IPS-11a (cell line): Measurements from ENCODE around the gene NCKAP5L.

Source experiments
- H3K4me3 ChIP-seq: one replicate; pipeline ENCODE4 v1.5.1; 2013; ENCODE audit warnings: low read depth, low read length, control low read depth

The NCKAP5L gene

DNA sequence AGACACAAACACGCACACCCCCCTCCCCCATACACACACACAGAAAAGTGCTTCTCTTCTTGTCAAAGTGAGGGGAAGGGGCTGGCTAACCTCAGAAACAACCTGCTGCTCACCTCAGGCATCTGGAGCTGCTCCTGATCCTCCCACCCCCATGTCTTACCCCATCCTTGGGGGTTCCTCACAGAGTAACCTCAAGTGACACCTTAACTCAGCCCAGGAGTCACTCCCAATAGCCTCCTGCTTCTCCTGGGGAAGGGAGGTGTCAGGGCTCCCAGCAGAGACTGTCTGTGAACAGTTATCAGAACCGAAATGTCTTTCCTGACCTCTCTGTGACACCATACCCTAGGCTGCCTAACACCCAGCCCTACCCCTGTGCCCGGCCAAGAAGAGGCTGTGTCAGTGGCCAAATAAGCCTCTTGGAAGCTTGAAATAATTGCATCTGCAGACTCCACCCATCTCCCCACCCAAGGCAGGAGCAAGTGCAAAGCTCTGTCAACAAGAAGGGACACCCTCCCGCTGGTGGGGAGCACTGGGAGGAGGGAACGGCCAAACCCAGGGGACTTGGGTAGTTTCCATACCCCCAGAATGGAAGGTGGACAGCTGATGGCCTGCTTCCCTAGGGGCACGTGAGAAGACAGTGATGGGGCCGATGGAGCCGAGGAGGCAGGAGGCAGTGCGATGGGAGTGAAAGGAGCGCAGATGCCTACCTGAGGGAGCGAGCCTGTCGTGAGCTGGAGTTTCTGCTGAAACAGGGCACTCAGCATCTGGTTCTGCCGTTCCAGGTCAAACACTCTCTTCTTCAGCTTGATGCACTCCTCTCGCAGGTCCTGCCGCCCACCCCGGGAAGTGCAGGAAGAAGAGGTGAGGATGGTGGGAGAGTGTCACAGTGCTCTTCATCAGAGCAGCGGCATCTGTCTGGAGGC is 26.8 kb downstream of the NCKAP5L start:
- H3K4me3 ChIP-seq: no peak overlapping the region

DNA sequence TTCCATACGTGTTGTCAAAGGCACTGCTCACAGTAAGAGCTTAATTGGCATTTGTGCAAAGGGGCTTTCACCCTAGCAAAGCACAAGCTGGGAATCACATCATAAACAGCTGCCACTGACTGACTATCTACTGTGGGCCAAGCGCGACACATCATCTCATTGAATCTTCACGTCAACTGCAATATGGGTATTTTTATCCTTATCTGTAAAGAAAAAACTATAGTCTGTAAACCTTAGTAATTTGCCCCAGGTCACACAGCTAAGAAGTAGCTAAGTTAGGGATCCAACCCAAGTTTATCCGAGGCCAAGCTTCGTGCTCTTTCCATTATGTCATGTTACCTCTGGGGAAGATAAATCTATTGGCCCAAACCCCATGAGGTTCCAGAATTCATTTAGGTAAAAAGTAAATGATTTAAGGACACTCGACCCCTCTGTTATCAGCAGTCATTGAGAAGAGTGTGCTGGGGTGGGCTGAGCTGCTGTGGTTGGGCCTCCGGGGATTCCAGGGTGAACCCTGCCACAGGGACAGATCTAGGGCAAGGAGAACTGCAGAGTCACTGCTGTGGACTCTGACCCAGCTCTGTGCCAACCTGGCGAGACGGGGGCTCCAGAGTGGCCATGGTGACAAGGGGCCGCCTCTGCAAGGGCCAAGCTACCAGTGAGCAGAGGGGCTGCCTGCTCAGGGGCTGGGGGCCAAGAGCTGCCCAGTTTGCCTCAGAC is 27.6 kb downstream of the NCKAP5L start:
- no peak overlapping the region for H3K4me3 ChIP-seq

DNA sequence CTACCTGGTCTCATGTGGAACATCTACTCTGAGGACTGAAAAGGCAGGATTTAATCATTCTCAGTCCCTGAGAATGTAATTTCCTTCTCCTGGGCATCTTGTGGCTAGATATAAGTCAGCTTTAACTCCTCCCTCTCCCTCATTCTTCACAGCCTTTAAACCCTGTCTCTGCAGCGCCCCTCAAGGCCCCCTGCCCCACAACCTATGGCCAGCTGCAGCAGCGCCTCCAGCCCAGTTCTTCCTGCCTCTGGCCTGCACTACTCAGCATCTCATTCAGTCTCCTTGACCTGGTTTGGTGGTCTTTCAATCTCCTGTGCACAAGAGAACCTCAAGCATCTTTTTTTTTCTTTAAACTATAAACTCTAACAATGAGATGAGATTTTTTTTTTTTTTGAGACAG is 29.3 kb downstream of the NCKAP5L start:
- no peak overlapping the region for H3K4me3 ChIP-seq

GRCh38 chr12:49798248-49798647 is 30.0 kb downstream of the NCKAP5L start:
- H3K4me3 ChIP-seq: no peak overlapping the region

DNA sequence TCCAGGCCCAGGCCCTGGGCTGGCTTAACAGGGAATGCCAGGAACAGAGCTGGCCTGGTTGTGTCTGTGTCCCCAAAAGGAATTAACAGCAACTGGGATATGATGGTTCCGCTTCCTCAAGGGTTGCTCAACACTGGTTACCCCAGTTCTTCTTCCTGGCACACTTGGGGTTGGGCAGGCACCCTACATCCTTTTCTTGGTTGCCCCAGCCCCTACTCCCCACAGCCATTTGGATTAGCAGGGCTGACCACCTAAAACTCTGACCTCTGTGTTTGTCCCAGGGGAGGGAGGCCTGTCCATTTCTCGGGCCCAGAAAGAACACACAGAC is 30.8 kb downstream of the NCKAP5L start:
- no peak overlapping the region for H3K4me3 ChIP-seq

DNA sequence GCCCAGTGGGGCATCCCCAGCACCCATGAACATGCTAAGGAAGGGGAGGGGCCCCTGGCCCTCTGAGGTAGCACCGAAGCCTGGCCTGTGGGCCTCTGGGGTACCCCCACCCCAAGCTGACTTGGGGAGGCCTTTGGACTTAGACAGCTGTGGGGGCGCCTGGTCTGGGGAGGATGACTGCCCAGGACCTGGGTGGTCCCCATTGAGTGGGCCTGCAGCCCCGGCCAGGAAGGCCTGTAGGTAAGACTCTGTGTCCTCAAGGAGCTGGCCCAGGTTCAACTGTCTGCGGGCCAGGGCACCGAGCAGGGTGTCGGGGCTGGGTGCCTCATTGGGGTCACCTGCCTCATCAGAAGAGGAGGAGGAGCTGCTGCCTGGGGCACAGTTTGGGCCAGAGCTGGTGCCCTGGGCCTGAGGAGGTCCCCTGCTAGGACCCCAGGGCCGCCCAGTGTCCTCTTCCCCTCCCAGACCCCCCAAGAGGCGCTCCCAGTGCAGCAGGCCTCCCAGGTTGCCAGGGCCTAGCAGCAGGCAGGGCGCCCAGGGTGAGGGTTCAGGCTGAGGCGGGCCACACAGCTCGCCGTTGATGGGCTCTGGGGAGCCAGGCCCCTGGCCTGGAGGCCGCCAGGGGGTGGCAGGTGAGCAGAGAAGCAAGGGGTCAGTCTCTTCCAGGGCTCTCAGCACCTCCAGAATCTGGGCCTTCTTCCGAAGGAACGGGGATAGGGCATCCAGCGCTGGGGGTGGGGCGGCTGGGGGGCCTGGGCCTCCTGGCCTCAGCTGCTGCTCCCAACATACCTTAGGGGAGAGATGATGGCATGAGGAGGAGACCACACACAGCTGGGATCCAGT is 31.4 kb downstream of the NCKAP5L start:
- H3K4me3 ChIP-seq: no peak overlapping the region

DNA sequence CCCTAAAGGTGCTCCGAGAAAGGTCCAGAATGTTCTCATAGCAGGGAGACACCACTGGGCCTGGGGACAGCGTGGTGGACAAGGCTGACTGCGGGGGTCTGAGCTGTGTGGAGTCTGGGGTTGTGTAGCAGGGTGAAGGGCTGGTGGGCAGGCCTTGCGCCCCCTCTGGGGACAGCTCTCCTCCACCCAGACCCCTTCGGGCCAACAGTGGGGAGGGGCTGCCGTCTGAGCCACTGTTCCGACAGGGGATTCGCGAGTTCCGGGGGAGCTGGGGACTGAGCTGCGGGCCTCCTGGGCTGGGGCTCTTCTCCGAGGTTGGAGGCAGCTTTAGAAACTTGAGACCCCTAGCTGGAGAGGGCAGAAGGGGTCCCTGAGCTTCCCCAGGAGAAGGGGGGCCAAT is 32.1 kb downstream of the NCKAP5L start:
- H3K4me3 ChIP-seq: no peak overlapping the region

DNA sequence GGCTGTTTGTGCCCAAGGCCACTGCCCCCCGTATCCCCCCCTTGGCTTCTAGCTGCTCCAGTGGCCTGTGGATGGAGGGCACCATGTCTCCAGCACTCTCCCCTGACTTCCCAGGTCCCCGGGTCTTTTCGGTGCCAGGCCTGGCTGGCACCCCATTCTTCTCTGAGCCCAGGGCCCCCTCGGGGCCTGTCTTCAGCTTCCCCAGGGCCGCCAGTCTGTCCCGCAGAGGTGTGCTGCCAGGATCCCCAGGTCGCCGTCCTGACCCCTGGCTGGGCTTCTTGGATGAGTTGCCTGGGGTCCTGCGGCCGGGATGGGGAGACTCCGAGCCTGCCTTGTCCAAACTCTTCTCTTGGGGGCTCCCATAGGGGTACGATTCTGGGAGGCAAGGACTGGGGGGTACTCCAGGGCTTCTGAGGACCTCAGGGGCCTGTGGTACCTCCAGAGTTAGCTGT is 32.5 kb downstream of the NCKAP5L start:
- H3K4me3 ChIP-seq: no peak overlapping the region

DNA sequence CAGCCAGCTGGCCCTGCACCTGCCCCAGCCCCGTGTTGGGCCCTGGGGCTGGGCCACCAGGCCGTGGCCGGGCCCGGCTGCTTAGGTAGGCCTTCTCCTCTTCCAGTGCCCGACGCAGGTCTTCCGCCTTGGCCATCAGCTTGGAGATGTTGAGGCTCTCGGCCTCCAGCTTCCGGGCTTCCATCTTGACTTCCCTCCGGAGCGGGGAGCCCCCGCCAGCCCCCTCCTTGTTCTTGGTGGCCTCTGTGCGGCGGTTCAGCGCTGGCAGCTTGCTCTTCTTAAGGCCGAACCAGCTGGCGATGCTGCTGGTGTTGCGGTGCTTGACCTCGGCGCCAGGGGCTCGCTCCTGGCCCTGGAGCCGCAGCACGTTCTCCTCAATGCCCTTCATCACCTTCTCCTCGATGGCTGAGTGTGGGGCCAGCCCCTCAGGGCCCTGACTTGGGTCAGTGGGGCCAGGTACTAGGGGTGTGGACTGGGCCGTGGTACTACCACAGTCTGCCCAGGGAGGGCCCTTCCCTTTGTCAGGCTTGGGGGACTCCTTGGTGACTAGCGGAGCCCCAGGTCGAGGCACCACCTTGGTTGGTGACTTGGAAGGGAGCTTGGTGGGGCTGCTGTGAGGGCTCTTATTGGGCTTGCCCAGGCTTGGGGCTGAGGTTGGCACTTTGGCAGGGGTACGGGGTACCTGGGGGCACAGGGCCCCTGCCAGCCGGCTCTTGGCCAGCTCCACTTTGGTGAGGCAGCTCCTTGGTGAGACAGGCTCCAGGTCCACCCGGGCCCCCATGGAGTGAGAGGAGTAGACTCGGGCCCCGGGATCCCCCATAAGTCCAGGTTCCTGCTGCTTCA is 33.2 kb downstream of the NCKAP5L start:
- no peak overlapping the region for H3K4me3 ChIP-seq

DNA sequence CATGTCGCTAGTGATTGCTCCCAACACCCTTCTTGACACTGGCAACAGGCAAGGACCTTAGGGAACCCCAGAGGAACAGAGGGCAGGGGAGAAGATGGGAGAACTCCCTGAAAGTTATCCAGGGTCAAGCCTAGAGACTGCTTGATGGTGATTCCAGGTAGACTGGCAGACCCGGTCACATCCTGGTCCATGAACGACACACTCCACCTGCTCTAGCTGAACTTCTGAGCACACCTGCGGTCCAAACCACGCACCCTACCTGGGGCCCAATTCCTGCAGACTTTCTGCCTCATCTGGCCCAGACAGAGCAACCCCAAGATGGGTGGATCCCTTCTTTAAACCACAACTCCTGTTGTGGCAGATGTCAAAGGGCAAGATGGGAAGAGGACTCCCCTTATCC is 34.2 kb downstream of the NCKAP5L start:
- H3K4me3 ChIP-seq: no peak overlapping the region

GRCh38 chr12:49793620-49794019 is 34.6 kb downstream of the NCKAP5L start:
- no peak overlapping the region for H3K4me3 ChIP-seq

DNA sequence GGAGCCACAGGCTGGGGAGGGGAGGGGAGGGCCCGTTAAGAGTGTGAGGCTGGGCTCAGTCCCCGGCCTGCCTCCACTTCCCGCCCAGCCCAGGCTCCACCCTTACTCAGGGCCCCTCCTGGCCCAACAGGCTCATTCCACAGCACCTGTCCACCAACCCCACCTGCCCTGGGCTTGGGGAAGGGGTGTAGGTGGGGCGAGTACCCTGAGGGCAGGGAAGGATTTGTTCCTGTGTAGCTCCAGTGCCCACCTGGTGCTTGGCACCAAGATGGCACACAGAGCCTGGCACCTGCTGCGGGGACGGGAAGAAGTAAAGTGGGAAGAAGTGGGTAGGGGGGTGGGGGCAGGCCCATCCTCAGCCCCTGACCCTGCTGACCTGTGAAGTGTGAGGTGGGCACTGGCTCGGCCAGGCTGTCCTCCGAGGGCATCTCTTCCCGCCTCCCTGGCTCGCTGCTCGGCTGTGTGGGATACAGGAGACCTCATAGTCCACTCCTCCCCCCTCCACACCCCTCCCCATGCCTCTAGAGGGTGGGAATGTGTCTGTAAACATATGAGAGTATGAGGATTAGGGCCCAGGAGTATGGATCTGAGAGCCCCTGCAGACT is 35.1 kb downstream of the NCKAP5L start:
- no peak overlapping the region for H3K4me3 ChIP-seq

DNA sequence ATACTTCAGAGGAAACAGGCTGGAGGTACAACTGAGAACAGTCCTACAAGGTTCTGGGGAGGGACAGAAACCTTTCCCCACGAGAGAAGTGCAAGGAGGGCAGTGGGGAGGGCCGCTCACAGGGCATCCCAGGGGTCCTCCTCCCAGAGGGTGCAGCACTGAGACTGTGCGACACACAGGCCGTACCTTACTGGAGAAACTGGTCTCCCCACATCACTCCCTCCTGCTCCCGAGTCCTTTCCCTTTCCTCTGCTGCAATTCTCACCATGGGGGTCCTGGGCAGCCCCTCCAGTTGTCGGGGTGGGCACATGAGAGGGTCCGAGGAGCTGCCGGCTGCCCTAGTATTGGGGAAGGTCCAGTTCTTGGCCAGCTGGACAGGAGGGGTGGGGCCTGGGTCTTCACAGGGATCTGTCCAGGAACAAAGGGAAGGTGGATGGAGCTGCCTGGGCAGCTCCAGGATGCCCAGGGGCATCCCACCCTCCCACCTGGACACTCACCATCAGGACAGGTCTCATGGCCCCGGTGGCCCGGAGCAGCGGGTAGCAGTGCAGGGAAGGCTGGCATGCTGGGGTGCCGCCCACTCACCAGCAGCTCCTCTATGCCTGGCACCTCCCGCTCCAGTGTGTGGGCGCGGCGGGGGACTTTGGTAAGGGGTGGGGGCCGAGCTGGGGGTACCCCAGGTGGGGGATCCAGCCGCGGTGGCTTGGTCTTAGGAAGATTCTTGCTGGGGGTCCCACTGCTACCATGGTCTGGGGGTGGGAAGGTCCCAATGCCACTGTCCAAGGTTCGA is 35.8 kb downstream of the NCKAP5L start:
- H3K4me3 ChIP-seq: no peak overlapping the region

GRCh38 chr12:49791700-49792099 is 36.5 kb downstream of the NCKAP5L start:
- H3K4me3 ChIP-seq: no peak overlapping the region

GRCh38 chr12:49790741-49791555 is 37.3 kb downstream of the NCKAP5L start:
- no peak overlapping the region for H3K4me3 ChIP-seq

DNA sequence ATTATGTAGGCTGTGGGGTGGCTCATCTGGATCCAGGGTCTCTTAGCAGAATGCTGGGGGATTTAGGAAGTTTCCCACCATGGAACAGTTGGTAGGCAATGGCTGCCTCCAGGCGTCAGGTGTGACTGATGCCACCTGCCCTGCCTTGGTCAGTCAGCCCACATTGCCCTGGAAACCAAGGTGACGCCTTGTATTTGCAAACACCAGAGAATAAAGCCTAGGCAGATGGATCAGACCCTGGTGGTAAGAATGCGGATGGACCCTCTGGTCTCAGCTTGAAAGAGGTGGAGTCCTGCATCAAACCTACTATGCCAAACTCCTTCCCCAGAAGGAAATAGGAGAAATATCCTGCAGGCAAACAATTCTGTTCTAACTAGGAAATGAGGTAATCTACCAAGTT is 38.2 kb downstream of the NCKAP5L start:
- H3K4me3 ChIP-seq: no peak overlapping the region

DNA sequence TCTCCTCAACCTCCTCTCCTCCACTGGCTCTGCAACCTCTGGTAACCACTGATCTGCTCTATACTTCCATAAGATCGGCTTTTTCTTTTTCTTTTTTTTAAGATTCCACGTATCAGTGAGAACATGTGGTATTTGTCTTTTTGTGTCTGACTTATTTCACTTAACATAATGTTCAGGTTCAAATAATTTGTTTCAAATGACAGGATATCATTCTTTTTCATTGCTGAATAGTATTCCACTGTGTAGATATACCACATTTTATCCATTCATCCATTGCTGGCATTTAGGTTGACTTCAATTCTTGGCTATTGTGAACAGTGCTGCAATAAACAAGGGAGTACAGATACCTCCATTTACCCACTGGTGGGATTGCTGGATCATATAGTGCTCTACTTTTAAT is 40.5 kb downstream of the NCKAP5L start:
- no peak overlapping the region for H3K4me3 ChIP-seq

DNA sequence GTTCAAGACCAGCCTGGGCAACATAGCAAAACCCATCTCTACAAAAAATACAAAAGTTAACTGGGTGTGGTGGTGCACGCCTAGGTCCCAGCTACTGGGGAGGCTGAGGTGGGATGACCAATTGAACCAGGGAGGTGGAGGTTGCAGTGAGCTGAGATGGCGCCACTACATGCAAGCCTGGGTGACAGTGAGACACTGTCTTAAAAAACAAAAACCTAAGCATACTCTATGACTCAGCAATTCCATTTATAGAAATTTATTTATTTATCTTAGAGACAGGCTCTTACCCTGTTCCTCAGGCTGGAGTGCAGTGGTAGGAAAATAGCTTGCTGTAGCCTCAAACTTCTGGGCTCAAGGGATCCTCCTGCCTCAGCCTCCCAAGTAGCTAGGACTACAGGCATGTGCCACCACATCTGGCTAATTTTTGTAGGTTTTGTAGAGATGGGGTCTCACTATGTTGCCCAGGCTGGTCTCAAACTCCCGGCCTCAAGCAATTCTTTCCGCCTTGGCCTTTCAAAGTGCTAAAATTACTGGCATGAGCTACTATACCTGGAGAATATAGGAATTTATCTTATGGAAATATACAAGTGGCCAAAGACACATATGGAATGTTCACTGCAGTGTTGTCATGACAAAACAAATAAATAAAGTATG is 43.3 kb downstream of the NCKAP5L start:
- no peak overlapping the region for H3K4me3 ChIP-seq
